Keratinocyte (primary cell): ENCODE data around the gene STK32C.

Experiments
- EZH2 ChIP-seq: IDR thresholded peaks from one replicate; pipeline ENCODE4 v1.6.1; 2012; ENCODE audit warnings: inconsistent platforms, mild to moderate bottlenecking, low read length, moderate library complexity
- TF ChIP-seq, protein P1 (sequence below), 3 experiments: IDR thresholded peaks in 1 of 3; conservative IDR thresholded peaks in 1 of 3; optimal IDR thresholded peaks in 1 of 3; 2 replicates in 2 of 3; 3 replicates in 1 of 3; pipeline versions ENCODE3 to v1.5.1; 2011; ENCODE audit warnings: low read length in 3 of 3, mild to moderate bottlenecking in 3 of 3, moderate library complexity in 2 of 3, control low read depth in 1 of 3, inconsistent platforms in 1 of 3; ENCODE audit not compliant: insufficient read depth in 2 of 3; ENCODE audit errors: extremely low read depth in 1 of 3

GRCh38 chr10:132206377-132206745 lies 101.4 kb downstream of the STK32C start:
- TF ChIP-seq, protein P1, sequence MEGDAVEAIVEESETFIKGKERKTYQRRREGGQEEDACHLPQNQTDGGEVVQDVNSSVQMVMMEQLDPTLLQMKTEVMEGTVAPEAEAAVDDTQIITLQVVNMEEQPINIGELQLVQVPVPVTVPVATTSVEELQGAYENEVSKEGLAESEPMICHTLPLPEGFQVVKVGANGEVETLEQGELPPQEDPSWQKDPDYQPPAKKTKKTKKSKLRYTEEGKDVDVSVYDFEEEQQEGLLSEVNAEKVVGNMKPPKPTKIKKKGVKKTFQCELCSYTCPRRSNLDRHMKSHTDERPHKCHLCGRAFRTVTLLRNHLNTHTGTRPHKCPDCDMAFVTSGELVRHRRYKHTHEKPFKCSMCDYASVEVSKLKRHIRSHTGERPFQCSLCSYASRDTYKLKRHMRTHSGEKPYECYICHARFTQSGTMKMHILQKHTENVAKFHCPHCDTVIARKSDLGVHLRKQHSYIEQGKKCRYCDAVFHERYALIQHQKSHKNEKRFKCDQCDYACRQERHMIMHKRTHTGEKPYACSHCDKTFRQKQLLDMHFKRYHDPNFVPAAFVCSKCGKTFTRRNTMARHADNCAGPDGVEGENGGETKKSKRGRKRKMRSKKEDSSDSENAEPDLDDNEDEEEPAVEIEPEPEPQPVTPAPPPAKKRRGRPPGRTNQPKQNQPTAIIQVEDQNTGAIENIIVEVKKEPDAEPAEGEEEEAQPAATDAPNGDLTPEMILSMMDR (optimal IDR thresholded peaks at IDR 0.05 in 1 of 3, IDR thresholded peaks at IDR 0.05 in 1 of 3, conservative IDR thresholded peaks at IDR 0.05 in 1 of 3; ENCODE audit: extremely low read depth in 1 of 3, insufficient read depth in 2 of 3, low read length in 3 of 3): no peak
- no peak for TF ChIP-seq EZH2
